ENCODE results near the gene CNTD1. TPM values are rescaled to one million over a fixed set of nuclear protein-coding genes. Genes with fewer than 3 reads are reported as not detected.

The CNTD1 gene
- total and polyA plus RNA-seq, 2 donors (not counting 1 experiment from before 2014, with no cell fraction given) = 0.14 to 0.66 TPM

GRCh38 chr17:42772945-42773289, 25.7 kb upstream of the CNTD1 start:
- Histone ChIP-seq H3K36me3 (ENCODE audit: control insufficient read depth, insufficient read depth, low read length) (peaks cover 10% of the 10 kb centered on the region), H4K20me1 (ENCODE audit: control insufficient read depth, extremely low read depth, insufficient read depth, low read length) (no peaks in the 10 kb centered on the region), H2AFZ (ENCODE audit: low read length) (peak overlapping the region; percentile 67), H3K27ac (ENCODE audit: insufficient read depth, low read length) (peak overlapping the region; percentile 92), H3K79me2 (ENCODE audit: control insufficient read depth, insufficient read depth, low read length) (peaks cover 6% of the 10 kb centered on the region), H3K9me3 (ENCODE audit: control insufficient read depth, insufficient read depth, low read depth, low read length) (no peaks in the 10 kb centered on the region), H3K9ac (ENCODE audit: insufficient read depth, low read length) (no peak overlapping the region), H3K4me1 (ENCODE audit: control insufficient read depth, extremely low read depth, insufficient read depth, low read length) (peaks cover 9% of the 10 kb centered on the region), H3K4me2 (ENCODE audit: extremely low read depth, insufficient read depth, low read length) (peak overlapping the region; percentile 100), H3K27me3 (ENCODE audit: control insufficient read depth, insufficient read depth, low read length) (no peaks in the 10 kb centered on the region), H3K4me3 (replicated peaks in 1 of 4; ENCODE audit: control extremely low read depth in 1 of 4, insufficient read depth in 1 of 4, low read depth in 3 of 4, low read length in 4 of 4) (peak overlapping the region in 3 of 4 experiments; percentile 92 to 100 (median 98))
- TF ChIP-seq CTCF (conservative IDR thresholded peaks at IDR 0.05 in 1 of 2, IDR thresholded peaks at IDR 0.05 in 1 of 2; ENCODE audit: low read depth in 1 of 2, low read length in 2 of 2) (no peak), EZH2 (IDR thresholded peaks at IDR 0.05; ENCODE audit: low read length, missing control alignments) (no peak)
- DNase-seq (ENCODE audit: low read depth in 2 of 2) = no peak

GRCh38 chr17:42773290-42774035, 25.2 kb upstream of the CNTD1 start, which contains the start of gene VPS25:
VPS25 (plus strand) TSS chr17:42773449; CDS start chr17:42773476, 27 bp downstream.
- DNase-seq (ENCODE audit: low read depth in 2 of 2) = peak; percentile 86 to 91
- Histone ChIP-seq H3K27ac (ENCODE audit: insufficient read depth, low read length) (peak within 1 kb of the TSS; percentile 92), H3K79me2 (ENCODE audit: control insufficient read depth, insufficient read depth, low read length) (peaks cover 6% of the 10 kb centered on the region), H3K4me1 (ENCODE audit: control insufficient read depth, extremely low read depth, insufficient read depth, low read length) (peaks cover 9% of the 10 kb centered on the region), H3K27me3 (ENCODE audit: control insufficient read depth, insufficient read depth, low read length) (no peaks in the 10 kb centered on the region), H3K9me3 (ENCODE audit: control insufficient read depth, insufficient read depth, low read depth, low read length) (no peaks in the 10 kb centered on the region), H3K36me3 (ENCODE audit: control insufficient read depth, insufficient read depth, low read length) (peaks cover 12% of the 10 kb centered on the region), H4K20me1 (ENCODE audit: control insufficient read depth, extremely low read depth, insufficient read depth, low read length) (no peaks in the 10 kb centered on the region), H3K4me3 (replicated peaks in 1 of 4; ENCODE audit: control extremely low read depth in 1 of 4, insufficient read depth in 1 of 4, low read depth in 3 of 4, low read length in 4 of 4) (peak within 1 kb of the TSS; percentile 92 to 100 (median 98)), H2AFZ (ENCODE audit: low read length) (peak within 1 kb of the TSS; percentile 99), H3K9ac (ENCODE audit: insufficient read depth, low read length) (peak within 1 kb of the TSS; percentile 88), H3K4me2 (ENCODE audit: extremely low read depth, insufficient read depth, low read length) (peak within 1 kb of the TSS; percentile 100)
- no peak for TF ChIP-seq EZH2 (IDR thresholded peaks at IDR 0.05; ENCODE audit: low read length, missing control alignments)
- TF ChIP-seq CTCF (conservative IDR thresholded peaks at IDR 0.05 in 1 of 2, IDR thresholded peaks at IDR 0.05 in 1 of 2; ENCODE audit: low read depth in 1 of 2, low read length in 2 of 2) = peak; percentile 19 to 39

GRCh38 chr17:42774066-42774745, 24.5 kb upstream of the CNTD1 start:
- H3K4me1 ChIP-seq (ENCODE audit: control insufficient read depth, extremely low read depth, insufficient read depth, low read length) = peaks cover 9% of the 10 kb centered on the region
- TF ChIP-seq EZH2 (IDR thresholded peaks at IDR 0.05; ENCODE audit: low read length, missing control alignments) (no peak), CTCF (conservative IDR thresholded peaks at IDR 0.05 in 1 of 2, IDR thresholded peaks at IDR 0.05 in 1 of 2; ENCODE audit: low read depth in 1 of 2, low read length in 2 of 2) (no peak)
- peak overlapping the region; percentile 88 for H3K9ac ChIP-seq (ENCODE audit: insufficient read depth, low read length)
- no peaks in the 10 kb centered on the region for H4K20me1 ChIP-seq (ENCODE audit: control insufficient read depth, extremely low read depth, insufficient read depth, low read length)
- H3K9me3 ChIP-seq (ENCODE audit: control insufficient read depth, insufficient read depth, low read depth, low read length) = no peaks in the 10 kb centered on the region
- H3K79me2 ChIP-seq (ENCODE audit: control insufficient read depth, insufficient read depth, low read length) = peaks cover 6% of the 10 kb centered on the region
- peak overlapping the region; percentile 99 for H2AFZ ChIP-seq (ENCODE audit: low read length)
- H3K27me3 ChIP-seq (ENCODE audit: control insufficient read depth, insufficient read depth, low read length) = no peaks in the 10 kb centered on the region
- H3K4me2 ChIP-seq (ENCODE audit: extremely low read depth, insufficient read depth, low read length) = peak overlapping the region; percentile 100
- peaks cover 12% of the 10 kb centered on the region for H3K36me3 ChIP-seq (ENCODE audit: control insufficient read depth, insufficient read depth, low read length)
- peak overlapping the region; percentile 92 for H3K27ac ChIP-seq (ENCODE audit: insufficient read depth, low read length)
- H3K4me3 ChIP-seq (replicated peaks in 1 of 4; ENCODE audit: control extremely low read depth in 1 of 4, insufficient read depth in 1 of 4, low read depth in 3 of 4, low read length in 4 of 4) = peak overlapping the region; percentile 92 to 100 (median 98)
- DNase-seq (ENCODE audit: low read depth in 2 of 2) = peak in 1 of 2 donors; percentile 77

Measured in fibroblast of lung (primary cell).